ENCODE results near the gene TXNDC12.
A peak's percentile ranks its signal among the peaks of the same experiment; 100 is the strongest.
"Not testable (repeated sequence)": the region's sequence is repeated elsewhere in the genome, so short reads cannot be mapped to it uniquely, and the experiment has no call there.

Gene TXNDC12

GRCh38 chr1:52032785-52033131, 22.2 kb downstream of the TXNDC12 start:
- peaks cover 35% of the 10 kb centered on the region for H3K36me3 Mint-ChIP-seq (ENCODE audit: low read depth)
- no peaks in the 10 kb centered on the region for H3K27me3 Mint-ChIP-seq
- H3K4me3 Mint-ChIP-seq, result peak overlapping the region; percentile 92
- no peaks in the 10 kb centered on the region for H3K9me3 Mint-ChIP-seq
- H3K4me1 Mint-ChIP-seq (ENCODE audit: low read depth), result peaks cover 28% of the 10 kb centered on the region
- H3K27ac Mint-ChIP-seq, result peak overlapping the region; percentile 92

DNA sequence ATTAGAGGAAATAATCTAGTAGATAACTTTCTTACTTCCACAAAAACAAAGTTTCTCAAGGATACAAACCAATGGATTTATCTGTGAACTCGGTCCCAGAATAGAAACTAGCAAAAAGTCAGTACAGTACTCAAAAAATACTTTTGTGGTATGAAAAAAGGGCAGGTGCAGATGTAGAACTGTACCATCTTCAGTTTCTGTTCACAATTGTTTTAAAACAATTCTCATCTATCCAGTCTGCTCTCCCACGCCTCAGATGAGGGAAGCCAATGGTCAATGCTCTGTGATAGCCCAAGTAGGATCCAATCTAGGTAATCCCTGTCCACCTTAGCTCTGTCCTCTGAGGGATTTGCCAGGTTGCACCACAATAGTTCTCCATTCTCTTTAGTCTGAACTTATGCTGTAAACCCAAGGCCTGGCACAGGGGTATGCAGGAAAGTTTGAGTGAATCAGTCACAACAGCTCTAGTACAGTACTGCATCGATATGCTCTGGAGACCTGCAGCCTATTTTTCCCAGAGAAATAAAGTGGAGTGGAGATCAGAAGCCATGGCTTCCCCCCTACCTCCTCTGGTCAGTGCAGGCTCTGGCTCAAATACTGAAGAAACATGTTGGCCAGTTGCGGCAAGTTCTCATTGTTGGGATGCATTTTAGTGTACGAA, 22.7 kb downstream of the TXNDC12 start:
- peak overlapping the region; percentile 92 for H3K4me3 Mint-ChIP-seq
- H3K9me3 Mint-ChIP-seq, result no peaks in the 10 kb centered on the region
- no peaks in the 10 kb centered on the region for H3K27me3 Mint-ChIP-seq
- peaks cover 28% of the 10 kb centered on the region for H3K4me1 Mint-ChIP-seq (ENCODE audit: low read depth)
- H3K27ac Mint-ChIP-seq, result peak overlapping the region; percentile 92
- H3K36me3 Mint-ChIP-seq (ENCODE audit: low read depth), result peaks cover 33% of the 10 kb centered on the region

DNA sequence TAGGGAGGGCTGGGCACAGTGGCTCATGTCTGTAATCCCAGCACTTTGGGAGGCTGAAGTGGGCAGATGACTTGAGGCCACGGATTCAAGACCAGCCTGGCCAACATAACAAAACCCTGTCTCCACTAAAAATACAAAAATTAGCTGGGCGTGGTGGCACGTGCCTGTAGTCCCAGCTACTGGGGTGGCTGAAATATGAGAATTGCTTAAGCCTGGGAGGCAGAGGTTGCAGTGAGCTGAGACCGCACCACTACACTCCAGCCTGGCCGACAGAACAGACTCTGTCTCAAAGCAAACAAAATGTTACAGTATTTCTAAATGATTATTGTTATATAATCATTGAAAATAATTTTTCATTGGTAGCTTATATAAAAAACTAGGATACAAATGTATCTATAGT, 26.2 kb downstream of the TXNDC12 start:
- H3K9me3 Mint-ChIP-seq, H3K4me3 Mint-ChIP-seq, H3K27ac Mint-ChIP-seq, H3K27me3 Mint-ChIP-seq: not testable (repeated sequence)
- Mint-ChIP-seq H3K4me1 (ENCODE audit: low read depth) (peaks cover 24% of the 10 kb centered on the region), H3K36me3 (ENCODE audit: low read depth) (peaks cover 52% of the 10 kb centered on the region)

DNA sequence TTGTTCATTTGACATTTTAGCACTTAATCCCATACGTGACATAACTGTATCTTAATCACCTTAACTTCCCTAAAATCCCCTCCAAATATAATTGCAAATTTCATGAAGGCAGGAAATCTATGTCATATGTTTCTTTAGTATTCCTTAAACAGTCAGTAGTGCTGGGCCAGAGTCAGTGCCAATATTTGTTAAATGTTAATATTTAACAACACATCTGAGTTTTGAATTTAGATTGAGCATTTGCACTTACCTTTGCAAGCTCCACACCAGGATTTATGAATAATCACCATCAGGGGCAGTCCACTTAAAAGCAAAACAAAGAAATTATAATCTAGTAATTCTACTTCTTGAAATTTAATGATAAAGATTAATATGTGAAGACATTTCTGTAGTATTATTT, 26.7 kb downstream of the TXNDC12 start:
- Mint-ChIP-seq H3K36me3 (ENCODE audit: low read depth) (peaks cover 57% of the 10 kb centered on the region), H3K9me3 (no peaks in the 10 kb centered on the region), H3K4me1 (ENCODE audit: low read depth) (peaks cover 22% of the 10 kb centered on the region), H3K27me3 (no peaks in the 10 kb centered on the region), H3K4me3 (no peak overlapping the region), H3K27ac (no peak overlapping the region)

DNA sequence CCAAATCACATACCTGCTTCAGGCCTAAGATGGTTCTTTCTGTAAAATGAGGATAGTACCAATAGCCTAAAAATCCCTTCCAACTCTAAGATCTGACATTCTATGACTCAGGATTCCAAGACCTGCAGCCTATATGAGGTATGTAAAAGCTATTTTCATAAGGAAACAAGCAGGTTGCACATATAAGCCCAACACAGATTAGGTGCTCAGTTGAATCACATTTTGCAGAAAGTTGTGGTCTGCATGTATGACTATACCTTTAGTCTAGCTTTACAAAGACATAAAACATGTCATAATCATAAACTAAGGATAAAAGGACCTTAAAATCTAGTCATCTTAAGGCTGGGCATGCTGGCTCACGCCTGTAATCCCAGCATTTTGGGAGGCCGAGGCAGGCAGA, 28.7 kb downstream of the TXNDC12 start:
- Mint-ChIP-seq H3K27ac (no peak overlapping the region), H3K4me1 (ENCODE audit: low read depth) (peaks cover 11% of the 10 kb centered on the region), H3K9me3 (no peaks in the 10 kb centered on the region), H3K4me3 (no peak overlapping the region), H3K27me3 (no peaks in the 10 kb centered on the region), H3K36me3 (ENCODE audit: low read depth) (peaks cover 57% of the 10 kb centered on the region)

GRCh38 chr1:52022133-52022532, 32.9 kb downstream of the TXNDC12 start:
- Mint-ChIP-seq H3K4me1 (ENCODE audit: low read depth) (no peaks in the 10 kb centered on the region), H3K27me3 (no peaks in the 10 kb centered on the region), H3K36me3 (ENCODE audit: low read depth) (peaks cover 59% of the 10 kb centered on the region), H3K9me3 (no peaks in the 10 kb centered on the region), H3K4me3 (no peak overlapping the region), H3K27ac (no peak overlapping the region)

GRCh38 chr1:52008071-52008809, 46.8 kb downstream of the TXNDC12 start:
- H3K4me1 Mint-ChIP-seq (ENCODE audit: low read depth), result no peaks in the 10 kb centered on the region
- no peaks in the 10 kb centered on the region for H3K9me3 Mint-ChIP-seq
- peaks cover 35% of the 10 kb centered on the region for H3K27me3 Mint-ChIP-seq
- H3K27ac Mint-ChIP-seq, result no peak overlapping the region
- H3K4me3 Mint-ChIP-seq, result no peak overlapping the region
- no peaks in the 10 kb centered on the region for H3K36me3 Mint-ChIP-seq (ENCODE audit: low read depth)

- H3K27me3 Mint-ChIP-seq, result peaks cover 38% of the 10 kb centered on the region
- H3K4me1 Mint-ChIP-seq (ENCODE audit: low read depth), result no peaks in the 10 kb centered on the region
- no peak overlapping the region for H3K4me3 Mint-ChIP-seq
- H3K36me3 Mint-ChIP-seq (ENCODE audit: low read depth), result no peaks in the 10 kb centered on the region
- H3K9me3 Mint-ChIP-seq, result no peaks in the 10 kb centered on the region
- no peak overlapping the region for H3K27ac Mint-ChIP-seq
Measured at GRCh38 chr1:52007215-52008002, 47.6 kb downstream of the TXNDC12 start.

GRCh38 chr1:52006081-52006553, 48.9 kb downstream of the TXNDC12 start:
- H3K36me3 Mint-ChIP-seq (ENCODE audit: low read depth); H3K4me1 Mint-ChIP-seq (ENCODE audit: low read depth); H3K27ac Mint-ChIP-seq; H3K9me3 Mint-ChIP-seq; H3K4me3 Mint-ChIP-seq: not testable (repeated sequence)
- H3K27me3 Mint-ChIP-seq, result peaks cover 38% of the 10 kb centered on the region

GRCh38 chr1:52005548-52005947, 49.4 kb downstream of the TXNDC12 start:
- H3K9me3 Mint-ChIP-seq; H3K27ac Mint-ChIP-seq; H3K4me1 Mint-ChIP-seq (ENCODE audit: low read depth); H3K36me3 Mint-ChIP-seq (ENCODE audit: low read depth); H3K4me3 Mint-ChIP-seq: not testable (repeated sequence)
- H3K27me3 Mint-ChIP-seq, result peaks cover 38% of the 10 kb centered on the region

- peaks cover 35% of the 10 kb centered on the region for H3K27me3 Mint-ChIP-seq
- no peak overlapping the region for H3K27ac Mint-ChIP-seq
- no peaks in the 10 kb centered on the region for H3K4me1 Mint-ChIP-seq (ENCODE audit: low read depth)
- no peaks in the 10 kb centered on the region for H3K36me3 Mint-ChIP-seq (ENCODE audit: low read depth)
- no peaks in the 10 kb centered on the region for H3K9me3 Mint-ChIP-seq
- no peak overlapping the region for H3K4me3 Mint-ChIP-seq
Measured at GRCh38 chr1:52003877-52004276, 51.1 kb downstream of the TXNDC12 start.

GRCh38 chr1:52002038-52002917, 52.7 kb downstream of the TXNDC12 start:
- Mint-ChIP-seq H3K9me3 (no peaks in the 10 kb centered on the region), H3K4me1 (ENCODE audit: low read depth) (no peaks in the 10 kb centered on the region), H3K4me3 (no peak overlapping the region), H3K27ac (no peak overlapping the region), H3K27me3 (peaks cover 27% of the 10 kb centered on the region), H3K36me3 (ENCODE audit: low read depth) (no peaks in the 10 kb centered on the region)

DNA sequence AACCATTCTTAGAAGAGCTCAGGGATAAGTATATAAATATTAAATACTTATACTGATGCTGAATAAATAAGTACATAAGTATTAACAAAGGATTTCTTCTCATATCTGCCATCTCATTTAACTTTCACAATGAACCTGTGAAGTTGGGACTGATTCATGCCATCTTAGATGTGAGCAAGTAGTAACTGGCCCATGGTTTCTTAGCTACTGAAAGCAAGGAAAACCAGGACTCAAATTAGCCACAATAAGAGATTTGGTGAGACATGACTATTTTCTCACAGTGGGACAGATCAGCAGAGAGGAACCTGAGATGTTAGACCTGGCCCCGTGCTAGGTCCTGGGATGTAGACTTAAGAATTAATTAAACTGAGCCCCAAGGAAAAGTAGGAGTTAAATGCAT, 56.3 kb downstream of the TXNDC12 start:
- Mint-ChIP-seq H3K36me3 (ENCODE audit: low read depth) (no peaks in the 10 kb centered on the region), H3K4me3 (no peak overlapping the region), H3K27me3 (peaks cover 16% of the 10 kb centered on the region), H3K9me3 (no peaks in the 10 kb centered on the region), H3K4me1 (ENCODE audit: low read depth) (no peaks in the 10 kb centered on the region), H3K27ac (no peak overlapping the region)

DNA sequence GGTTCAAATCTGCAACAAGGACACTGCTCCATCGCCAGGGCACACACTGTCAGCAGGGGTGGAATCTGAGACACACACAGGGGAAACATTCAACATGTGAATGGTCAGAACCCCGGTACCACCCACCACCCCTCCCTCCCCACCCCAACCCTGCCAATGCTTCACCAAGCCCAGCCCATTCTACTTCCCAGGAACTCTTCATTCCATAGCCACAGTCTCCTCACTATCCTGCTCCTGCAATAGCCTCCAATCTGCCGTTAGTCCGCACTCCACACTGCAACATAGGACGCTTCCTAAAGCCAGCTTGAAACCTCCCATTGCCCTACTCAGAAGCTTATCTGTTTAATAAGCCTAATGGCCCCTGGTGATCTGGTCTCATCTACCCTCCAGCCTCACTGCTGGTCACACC, 57.0 kb downstream of the TXNDC12 start:
- H3K27ac Mint-ChIP-seq, result no peak overlapping the region

More for the DNA sequence above, 57.0 kb downstream of the TXNDC12 start:
- Mint-ChIP-seq H3K4me3 (no peak overlapping the region), H3K4me1 (ENCODE audit: low read depth) (no peaks in the 10 kb centered on the region), H3K9me3 (no peaks in the 10 kb centered on the region), H3K27me3 (peaks cover 17% of the 10 kb centered on the region), H3K36me3 (ENCODE audit: low read depth) (no peaks in the 10 kb centered on the region)
